ENCODE measurements around the gene GRM1.

DNA sequence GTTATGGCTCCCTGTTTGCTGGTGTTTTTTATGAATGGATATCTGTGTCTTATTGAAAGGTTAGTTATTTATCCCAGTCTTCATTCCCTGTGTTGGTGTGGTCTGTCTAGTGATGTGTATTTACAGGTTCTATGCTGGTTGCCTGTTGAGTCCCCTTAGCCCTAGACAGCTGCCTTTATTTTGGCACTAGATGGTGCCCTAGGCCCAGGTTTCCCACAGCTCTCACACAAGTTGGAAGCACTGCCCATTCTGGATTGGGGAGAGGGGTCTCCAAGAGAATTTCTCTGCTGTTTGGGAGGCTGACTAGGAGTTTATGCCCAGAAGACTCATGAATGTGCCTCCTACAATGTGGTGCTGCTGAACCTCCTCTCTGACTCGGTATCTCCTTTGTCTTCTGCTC is 12.4 kb downstream of the GRM1 start:
- TF ChIP-seq POLR2A (IDR thresholded peaks at IDR 0.05), result no peak
- TF ChIP-seq, protein P1, sequence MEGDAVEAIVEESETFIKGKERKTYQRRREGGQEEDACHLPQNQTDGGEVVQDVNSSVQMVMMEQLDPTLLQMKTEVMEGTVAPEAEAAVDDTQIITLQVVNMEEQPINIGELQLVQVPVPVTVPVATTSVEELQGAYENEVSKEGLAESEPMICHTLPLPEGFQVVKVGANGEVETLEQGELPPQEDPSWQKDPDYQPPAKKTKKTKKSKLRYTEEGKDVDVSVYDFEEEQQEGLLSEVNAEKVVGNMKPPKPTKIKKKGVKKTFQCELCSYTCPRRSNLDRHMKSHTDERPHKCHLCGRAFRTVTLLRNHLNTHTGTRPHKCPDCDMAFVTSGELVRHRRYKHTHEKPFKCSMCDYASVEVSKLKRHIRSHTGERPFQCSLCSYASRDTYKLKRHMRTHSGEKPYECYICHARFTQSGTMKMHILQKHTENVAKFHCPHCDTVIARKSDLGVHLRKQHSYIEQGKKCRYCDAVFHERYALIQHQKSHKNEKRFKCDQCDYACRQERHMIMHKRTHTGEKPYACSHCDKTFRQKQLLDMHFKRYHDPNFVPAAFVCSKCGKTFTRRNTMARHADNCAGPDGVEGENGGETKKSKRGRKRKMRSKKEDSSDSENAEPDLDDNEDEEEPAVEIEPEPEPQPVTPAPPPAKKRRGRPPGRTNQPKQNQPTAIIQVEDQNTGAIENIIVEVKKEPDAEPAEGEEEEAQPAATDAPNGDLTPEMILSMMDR (IDR thresholded peaks at IDR 0.05), result no peak
